Activated effector memory CD4-positive, alpha-beta T cell treated with Interleukin-2 at 50 U/mL for 16 hours (primary cell): ENCODE measurements around the gene OPCML.

Experiments
- DNase-seq: peaks from one replicate; pipeline ENCODE4 v3.0.0-alpha.2; 2020

The OPCML gene

DNA sequence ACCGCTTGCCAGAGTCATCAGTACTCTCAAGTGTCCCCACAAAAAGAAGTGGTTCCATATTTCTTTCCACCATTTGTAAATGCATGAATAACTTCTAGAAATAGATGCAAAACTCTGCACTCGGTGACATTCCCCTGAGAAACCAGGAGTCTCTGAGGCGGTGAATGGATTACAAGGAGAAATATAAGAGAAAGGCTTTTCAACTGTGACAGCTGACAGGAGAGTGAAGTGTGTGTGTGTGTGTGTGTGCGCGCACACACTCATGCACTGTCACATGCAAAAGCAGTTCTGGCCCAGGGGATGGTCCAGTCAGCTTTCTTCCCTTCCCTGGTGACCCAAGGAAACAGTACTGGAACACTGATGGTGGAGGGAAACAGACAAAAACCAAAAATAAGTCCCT, 710.0 kb downstream of the OPCML start:
- DNase-seq, result no peak

DNA sequence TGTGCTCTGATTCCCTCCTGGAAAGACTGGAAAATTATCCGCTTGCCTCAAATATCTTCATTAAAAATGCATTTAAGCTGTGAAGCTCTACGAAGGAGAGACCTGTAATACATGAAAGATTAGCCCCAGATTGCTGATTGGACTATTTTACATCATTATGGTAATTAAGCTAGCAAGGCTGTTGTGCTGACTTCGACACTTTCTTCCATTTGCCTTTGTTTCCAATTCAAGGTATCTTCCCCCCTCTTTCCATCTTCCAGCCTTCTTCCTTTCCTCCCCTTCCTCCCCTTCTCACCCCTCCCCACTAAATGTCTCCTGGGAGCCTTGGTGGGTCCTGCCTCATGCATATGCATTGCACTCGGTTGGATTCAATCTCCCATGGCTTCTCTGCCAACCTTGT, 710.8 kb downstream of the OPCML start:
- no peak for DNase-seq

DNA sequence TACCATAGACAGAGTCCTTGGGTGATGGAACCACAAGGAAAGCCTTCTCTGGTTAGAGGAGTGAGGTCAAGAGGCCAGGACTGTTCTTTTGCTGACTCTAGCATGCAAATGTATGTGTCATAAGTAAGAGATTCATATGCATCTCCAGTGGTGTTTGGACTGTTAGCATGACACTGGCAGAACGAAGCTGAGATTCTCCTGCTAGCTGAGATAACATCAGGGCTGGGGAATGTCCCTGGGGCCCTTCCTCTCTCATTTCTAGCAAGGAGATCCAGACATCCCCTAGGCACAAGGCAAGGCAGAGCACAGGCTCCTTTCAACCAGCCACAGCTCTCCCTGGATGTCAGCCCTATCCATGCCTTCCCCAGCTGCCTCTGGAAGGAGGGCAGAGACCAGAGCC, 711.3 kb downstream of the OPCML start:
- no peak for DNase-seq

DNA sequence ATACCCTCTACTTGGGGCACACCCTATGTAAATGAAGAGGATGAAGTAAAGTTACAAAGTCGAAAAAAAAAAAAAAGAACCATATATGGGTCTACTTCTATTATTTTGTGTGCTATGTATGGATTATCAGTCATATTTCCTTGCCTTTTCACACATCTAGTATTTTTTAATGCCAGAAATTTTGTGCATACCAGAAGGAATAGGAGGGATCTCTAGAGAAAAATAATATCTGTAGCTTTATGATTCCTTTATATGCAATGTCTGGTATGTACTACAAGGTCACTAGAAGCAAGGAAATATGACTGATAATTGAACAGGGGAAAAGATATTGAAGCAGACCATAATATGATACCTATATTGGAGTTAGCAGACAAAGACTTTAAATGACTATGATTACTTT, 713.4 kb downstream of the OPCML start:
- no peak for DNase-seq

DNA sequence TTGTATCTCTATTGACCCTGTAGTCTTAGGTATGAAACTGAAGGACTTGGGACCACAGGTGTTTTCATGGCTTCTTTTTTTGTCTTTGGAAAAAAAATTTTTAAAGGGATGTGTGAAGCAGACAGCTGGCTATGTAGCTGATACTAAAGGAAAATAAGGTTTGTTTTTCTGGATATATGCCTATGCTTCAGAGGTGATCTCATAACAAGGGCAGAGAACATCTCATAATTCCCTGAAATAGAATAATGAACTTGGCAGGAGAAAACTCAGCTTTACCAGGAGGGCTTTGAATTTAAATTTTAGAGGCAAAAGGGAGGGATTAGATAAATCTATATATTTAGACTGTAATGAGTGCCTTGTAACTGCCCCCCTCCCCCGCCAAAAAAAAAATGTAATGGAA, 714.9 kb downstream of the OPCML start:
- no peak for DNase-seq

DNA sequence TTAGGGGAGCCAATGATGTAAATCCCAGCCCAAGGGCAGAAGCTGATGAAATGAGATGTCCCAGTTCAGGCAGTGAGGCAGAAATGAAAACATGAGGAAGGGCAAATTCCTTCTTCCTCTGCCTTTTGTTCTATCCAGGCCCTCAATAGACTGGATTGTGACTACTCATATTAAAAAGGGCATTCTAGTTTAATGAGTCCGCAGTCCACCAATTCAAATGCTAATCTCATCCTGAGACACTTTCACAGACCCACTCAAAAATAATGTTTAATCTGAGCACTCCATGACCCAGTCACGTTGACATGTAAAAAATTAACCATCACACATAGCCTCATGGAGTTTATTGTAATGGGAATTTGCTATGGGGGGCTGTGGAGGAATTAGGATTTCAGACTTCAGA, 717.9 kb downstream of the OPCML start:
- DNase-seq, result no peak

DNA sequence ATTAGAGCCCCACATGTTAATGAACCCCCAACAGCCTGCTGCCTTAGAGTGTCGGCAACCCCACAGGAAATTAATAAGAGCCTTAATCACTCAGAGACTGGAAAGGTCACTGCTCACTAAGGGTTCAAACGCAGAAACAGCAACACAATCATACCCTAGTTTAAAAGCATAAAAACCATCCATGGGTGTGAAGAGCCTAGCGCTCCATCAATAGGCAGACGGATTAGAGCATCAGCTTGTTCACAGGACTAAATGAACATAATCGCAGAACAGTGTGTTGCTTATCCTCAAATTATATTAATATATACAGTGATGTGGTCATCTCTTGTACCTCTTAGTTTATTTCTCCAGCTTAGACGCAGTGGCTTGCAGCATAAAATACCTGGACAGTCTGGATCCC, 720.7 kb downstream of the OPCML start:
- DNase-seq, result no peak

DNA sequence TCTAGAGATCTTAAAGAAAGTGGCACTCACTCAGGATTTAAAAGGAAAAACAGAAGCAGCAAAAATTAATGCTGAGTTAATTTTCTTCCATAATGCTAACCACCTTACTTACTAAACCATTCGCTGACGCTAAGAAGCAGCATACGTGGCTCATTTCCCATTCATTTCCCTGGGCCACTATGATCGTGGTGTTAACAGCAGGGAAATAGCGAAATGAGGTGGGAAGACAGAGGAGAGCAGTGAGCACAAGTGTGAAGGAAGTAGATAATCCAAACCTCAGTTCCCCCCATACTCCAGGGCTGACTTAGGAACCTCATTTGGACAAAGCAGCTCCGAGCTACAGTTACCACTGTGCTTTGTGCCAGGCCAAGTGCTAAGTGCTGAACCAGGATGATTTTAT, 723.2 kb downstream of the OPCML start:
- DNase-seq, result no peak

DNA sequence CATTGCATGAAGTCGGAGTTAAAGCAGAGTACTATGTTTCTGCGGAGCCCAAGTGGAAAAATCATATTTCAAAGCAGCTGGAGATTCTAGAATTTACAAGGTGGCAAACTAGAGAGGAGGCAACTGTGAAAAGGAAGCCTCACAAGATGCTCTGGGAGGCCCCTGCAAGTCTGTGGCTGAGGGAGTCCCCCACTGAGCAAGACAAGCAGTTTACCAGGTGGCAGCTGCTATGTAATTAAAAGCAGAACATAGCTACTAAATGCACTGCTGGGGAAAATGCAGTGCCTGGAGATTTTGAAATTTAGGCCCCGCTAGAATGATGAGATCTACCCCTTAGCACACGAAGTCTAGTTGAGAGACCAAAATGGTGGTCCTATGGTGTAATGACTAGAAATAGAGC, 728.0 kb downstream of the OPCML start:
- no peak for DNase-seq

DNA sequence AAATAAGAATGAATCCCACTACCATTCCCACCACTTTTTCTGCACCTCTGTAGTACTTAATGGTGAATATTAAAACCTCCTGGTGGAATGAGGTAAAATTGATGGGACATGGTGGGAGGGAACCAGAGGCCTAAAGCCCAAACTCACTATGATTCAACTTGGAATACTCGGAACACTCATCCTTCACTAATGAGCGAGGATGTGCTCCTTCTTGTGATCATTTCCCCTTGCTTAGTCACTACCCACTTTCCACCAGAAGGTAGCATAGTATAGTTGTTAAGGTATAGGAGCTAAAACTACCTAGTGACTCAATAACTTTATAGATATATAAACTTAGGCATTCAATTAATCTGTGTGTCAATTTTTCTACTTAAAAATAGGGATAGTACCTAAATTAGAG, 728.9 kb downstream of the OPCML start:
- DNase-seq, result no peak

DNA sequence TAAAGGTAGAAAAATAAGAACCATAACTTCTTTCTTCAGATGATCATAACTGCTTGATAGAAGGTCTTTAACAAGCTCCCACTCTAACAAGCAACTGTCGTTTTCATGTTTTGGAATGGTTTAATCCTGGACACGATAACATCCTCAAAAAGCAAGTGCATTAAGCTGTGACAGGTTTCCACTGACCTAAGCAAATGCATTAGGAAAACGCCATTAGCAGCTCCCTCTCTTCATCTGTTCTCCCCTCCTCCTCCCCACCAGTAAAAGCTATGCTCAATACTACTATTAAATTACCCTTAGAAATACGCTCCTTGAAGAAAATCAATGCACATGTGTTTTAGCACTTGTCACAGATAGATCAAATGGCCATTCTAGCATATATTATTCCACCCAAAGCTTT, 729.4 kb downstream of the OPCML start:
- DNase-seq, result no peak

DNA sequence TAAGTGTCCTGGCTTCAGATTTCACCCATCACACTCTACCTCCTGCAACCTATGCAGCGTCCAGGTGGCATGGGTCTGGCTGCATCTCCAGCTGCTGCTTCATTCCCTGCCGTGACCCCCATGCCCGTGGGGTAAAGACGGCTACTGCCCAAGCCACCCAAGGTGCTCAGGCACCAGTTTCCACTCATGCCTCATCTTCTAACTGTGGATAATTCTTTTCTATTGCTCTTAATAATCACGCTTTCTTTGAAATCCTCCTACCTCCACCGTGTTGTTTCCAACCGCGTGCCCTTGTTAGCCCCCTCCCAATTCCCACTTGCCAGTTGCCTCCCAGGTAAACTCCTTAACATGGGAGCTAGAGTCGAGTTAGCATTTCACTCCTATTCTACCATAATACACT, 738.5 kb downstream of the OPCML start:
- DNase-seq, result no peak

DNA sequence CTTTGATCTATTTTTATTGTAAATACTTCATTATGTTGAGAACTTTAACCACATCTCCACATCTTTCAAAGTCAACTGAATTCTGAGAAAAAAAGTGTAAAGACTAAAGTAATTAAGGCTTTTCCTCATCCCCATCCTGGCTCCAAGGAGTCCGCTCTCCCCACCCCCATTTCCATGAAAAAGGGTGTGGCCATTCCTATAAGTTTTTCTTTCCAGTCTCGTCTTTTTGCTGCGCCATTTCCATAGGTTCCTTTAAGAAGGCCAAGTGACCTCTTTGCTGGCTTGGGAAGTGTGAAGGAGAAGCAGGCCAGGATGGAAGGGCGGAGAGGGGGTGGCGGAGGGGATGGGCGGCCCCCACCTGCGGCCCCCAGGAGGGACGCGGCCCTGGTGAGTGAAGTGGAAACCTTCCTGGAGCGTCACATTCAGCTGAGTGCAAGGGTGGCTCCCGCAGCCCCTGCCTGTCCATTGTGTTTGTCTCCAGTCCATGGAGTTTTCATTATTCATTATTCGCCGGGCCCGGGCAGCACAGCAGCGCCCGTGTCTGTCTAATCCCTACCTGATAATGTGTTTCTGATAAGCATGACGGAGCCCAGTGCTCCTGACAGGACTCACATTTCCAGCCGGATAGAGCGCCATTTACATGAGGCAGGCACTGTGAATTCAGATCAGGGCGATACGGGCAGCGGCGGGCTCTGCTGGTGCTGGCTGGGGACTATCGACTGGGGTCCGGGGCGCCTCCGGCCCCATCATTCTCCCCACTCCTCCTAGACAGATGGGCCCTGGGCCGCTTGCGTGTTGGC, 739.8 kb downstream of the OPCML start:
- DNase-seq, result no peak

DNA sequence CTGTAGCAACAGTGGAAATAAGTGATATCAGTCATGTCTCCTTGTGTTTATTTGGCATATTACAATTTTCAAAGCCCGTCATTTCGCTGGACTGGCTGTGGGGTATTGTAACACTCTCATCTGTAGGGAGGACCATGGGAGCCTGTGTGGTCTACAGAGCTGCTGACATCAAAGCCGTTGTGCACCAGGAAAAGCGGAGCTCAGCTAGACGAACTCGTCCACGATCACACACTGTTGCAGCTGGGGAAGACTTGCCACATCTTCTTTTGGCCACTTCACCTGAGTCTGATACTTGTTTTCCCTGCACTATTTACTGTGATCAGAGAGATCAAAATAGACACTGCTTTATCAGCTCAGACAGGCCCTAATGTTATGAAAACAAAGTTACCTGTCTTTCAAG, 741.3 kb downstream of the OPCML start:
- DNase-seq, result no peak

DNA sequence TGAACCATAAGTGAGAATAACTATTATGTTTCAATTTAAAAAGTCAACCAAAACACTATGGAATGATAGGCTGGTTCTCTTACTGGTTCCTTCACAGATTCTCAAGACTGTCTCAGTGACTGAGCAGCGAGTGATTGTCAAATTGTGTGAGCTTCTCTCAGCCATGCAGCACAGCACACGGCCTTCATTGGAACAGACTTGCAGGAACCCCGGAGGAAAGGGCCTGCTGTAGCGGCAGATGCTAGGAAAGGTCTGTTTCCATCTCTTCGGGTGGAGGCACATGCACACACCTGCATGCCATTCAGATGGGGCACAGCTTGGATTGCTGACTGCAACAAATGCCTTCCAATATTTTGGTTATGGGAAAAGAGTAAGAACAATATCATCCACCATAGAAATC, 741.8 kb downstream of the OPCML start:
- no peak for DNase-seq

DNA sequence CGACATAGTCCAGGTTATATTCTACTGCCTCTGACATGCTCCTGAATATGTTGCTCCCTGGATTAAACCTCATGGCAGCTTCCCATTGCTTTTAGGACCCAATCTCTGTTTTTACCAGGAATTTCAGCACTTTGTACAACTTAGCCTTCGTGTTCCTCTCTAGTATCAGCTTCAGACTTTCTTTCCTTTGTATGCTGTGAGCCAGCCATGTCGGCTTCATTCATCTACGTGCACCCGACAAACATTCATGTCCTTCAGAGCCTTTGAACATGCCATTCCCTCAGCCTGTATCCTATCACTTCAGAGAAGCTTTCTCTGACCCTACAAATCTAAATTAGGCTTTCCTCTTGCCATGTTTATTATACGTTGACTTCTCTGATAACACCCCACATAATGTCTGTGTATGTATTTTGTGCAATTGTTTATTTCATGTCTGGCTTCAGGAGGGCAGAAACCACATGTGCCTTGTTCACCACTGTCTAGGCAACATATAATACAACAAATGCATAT, 743.4 kb downstream of the OPCML start:
- DNase-seq, result no peak

DNA sequence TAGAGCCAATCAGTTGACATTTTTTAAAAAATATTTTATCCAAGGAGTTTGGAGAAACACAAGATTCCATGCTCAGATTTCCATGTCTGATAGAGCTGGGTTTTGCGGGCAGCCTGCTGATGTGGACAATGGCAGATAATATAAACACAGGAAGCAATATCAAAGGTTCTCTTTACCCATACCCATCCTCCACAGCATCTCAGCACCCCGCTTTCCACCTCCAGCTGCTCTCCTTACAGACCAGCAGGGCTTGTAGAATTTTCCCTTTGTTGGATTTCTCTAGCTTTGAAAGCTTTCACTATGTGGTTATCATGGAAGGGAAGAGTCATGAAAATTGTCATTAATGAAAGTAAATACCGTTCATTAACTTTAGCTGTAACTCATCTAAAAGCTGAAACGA, 746.4 kb downstream of the OPCML start:
- DNase-seq, result no peak

DNA sequence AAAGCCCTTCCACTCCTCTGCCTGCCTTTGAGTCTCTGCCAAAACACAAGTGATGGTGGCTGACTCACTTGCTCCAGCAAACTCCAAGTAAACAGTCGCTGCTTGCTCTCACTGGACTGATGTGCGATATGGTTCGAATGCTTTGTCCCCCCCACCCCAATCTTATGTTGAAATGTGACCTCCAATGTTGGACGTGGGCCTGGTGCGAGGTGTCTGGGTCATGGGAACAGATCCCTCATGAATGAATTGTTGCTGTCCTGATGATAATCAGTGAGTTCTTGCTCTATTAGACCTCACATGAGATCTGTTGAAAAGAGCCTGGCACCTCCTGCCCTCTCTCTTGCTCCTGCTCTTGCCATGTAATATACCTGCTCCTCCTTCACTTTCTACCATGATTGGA, 747.9 kb downstream of the OPCML start:
- DNase-seq, result no peak

DNA sequence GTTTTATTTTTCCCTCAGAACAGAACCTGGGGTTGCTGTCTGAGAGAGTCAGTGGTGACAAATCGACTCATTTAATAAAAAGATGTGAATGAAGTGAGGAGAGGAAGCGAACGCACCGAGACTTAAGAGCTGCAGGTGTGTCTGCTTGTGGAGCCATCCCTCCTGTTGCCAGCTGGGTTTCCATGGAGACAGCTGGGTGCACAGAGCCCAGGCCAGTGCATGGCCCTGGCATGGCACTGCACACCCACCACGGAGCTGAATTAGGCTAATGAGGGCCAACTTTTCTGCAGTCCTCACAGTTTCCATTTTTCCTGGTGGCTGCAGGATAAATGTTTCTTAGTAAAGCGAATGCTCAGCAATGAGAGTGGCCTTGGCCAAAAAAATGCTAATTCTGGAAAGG, 750.2 kb downstream of the OPCML start:
- DNase-seq, result no peak

DNA sequence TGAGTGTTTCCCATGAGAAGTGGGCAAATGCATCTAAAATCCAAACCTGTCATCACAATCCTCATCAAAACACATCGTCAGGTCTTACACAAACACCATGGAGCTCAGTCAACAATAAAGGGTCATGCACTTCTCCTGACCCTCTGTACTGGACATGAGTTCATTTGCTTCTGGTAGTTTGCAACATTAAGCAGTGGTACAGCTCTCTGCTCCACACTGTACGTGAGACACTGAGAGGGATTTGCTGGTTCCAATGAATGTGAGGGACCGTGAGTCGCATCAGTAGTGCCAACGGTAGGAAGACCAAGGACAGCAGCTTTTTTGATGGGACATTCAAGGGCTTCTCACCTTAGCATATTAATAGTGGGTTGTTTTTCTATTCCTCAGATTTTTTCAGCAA, 752.3 kb downstream of the OPCML start:
- no peak for DNase-seq

DNA sequence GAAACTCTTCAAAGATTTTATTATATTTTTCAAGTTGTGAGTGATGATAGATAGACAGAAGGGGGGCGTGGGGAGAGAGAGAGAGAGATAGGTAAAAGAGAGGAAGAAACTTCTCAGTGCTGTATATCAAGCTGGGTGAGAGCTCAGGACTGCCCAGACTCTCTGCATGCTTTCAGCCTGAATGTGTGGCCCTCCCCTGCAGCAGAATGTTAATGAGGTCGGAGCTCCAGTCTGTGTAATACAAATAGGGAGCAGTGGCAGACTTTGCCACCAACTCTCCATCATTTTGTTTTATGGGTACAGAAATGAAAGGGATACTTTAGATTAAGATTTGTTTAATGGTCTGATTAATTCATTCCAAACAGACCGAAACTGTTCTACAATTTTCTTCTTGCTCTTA, 752.8 kb downstream of the OPCML start:
- DNase-seq, result no peak

DNA sequence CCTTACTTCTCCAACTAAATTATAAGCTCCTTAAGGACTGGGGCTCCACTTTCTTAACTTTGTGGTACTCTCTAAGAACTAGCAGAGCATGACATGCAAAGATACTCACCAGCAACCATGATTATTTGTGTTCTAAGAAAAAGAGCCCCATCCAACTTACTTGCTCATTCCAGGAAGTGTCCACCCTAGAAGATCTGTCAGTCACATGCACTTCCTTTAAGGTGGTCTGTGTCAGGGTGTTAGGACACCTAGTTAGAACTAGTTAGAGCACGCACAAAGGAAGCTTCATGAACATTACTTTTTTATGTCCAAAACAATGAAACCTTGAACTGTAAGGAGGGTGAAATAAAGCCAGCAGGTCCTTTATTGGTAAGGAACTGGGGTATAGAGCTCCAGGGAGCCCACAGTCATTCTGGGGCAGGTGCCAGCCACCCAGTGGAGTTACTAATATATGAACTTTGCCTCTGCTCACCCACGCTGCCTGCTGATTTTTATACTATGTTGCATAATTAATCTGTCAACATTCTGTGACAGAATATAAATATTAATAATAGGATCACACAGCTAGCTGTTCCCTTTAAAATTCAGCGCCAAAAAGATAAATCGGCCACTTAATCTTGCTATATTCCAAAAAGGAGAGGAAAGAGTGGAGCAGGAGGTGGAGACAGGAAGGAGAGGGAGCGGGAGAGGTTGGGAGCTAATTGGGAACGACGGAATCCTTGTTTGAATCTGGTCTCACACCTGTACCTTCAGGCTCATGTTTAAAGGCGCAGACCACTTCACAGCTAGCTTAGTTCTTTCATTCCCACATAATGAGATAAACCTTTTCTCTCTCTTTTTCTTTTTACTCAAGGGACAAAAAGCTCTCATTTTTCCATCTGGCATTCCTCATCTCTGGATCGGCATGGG, 755.0 kb downstream of the OPCML start:
- no peak for DNase-seq

DNA sequence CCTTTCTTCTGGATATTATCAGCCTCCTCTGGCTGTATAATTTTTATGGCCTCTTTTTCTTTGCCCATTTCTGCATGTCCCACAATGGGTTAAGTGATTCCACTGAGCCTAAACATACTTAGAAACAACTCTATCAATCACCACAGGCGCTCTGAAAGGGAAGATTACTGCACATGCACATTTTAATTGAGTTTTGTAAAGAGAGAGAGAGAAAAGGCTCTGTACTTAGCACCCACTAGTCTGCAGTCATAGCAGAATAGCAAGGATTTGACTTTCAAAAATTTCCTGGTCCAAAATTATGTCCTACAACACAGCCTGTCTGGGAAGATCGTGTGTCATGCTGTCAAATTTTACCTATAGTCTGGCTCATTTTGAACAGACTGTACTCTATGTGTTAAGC, 758.5 kb downstream of the OPCML start:
- no peak for DNase-seq
